HL-60 (cell line): ENCODE data around the gene CDH20.

ENCODE experiments used
- DNase-seq, 2 experiments: peaks; one replicate each; pipeline ENCODE4 v3.0.0-alpha.2; 2010 to 2020; ENCODE audit warnings: low read depth in 1 of 2, low spot score in 1 of 2
- H3K27ac ChIP-seq: fragments of 250-450 bp; sonication (Bioruptor Pico); replicated peaks from 2 replicates; pipeline ENCODE4 v1.5.1; 2020; ENCODE audit warnings: mild to moderate bottlenecking, moderate library complexity
- H3K27me3 ChIP-seq: fragments of 250-450 bp; sonication (Bioruptor Pico); 2 replicates; pipeline ENCODE4 v1.5.1; 2021; ENCODE audit warnings: mild to moderate bottlenecking, moderate library complexity; ENCODE audit not compliant: insufficient read depth, poor library complexity, severe bottlenecking
- H3K4me3 ChIP-seq: replicated peaks from 2 replicates; pipeline ENCODE4 v1.5.1; 2011; ENCODE audit warnings: mild to moderate bottlenecking, control low read depth, low read length; ENCODE audit not compliant: insufficient read depth
- CTCF ChIP-seq: IDR thresholded peaks from one replicate; pipeline ENCODE4 v1.5.1; 2011; ENCODE audit warnings: low read length, control low read depth, inconsistent platforms; ENCODE audit not compliant: insufficient read depth
- GABPA ChIP-seq: IDR thresholded peaks from 2 replicates; pipeline ENCODE4 v1.6.1; 2012; ENCODE audit warnings: low read depth
- POLR2AphosphoS5 ChIP-seq: IDR thresholded peaks from 2 replicates; pipeline ENCODE4 v1.6.1; 2012; ENCODE audit warnings: low read depth
- SPI1 ChIP-seq: IDR thresholded peaks from 2 replicates; pipeline ENCODE4 v1.6.1; 2012; ENCODE audit warnings: low read depth, mild to moderate bottlenecking, borderline replicate concordance
- TF ChIP-seq, protein P1 (sequence below): IDR thresholded peaks from 2 replicates; pipeline ENCODE4 v1.6.1; 2012; ENCODE audit warnings: low read depth; ENCODE audit not compliant: insufficient replicate concordance

The CDH20 gene

GRCh38 chr18:61489334-61489733 lies 156.1 kb downstream of the CDH20 start:
- no peaks in the 10 kb centered on the region for H3K27me3 ChIP-seq
- no peak overlapping the region for H3K27ac ChIP-seq
- no peak for DNase-seq
- H3K4me3 ChIP-seq = no peak overlapping the region
- TF ChIP-seq, protein P1, sequence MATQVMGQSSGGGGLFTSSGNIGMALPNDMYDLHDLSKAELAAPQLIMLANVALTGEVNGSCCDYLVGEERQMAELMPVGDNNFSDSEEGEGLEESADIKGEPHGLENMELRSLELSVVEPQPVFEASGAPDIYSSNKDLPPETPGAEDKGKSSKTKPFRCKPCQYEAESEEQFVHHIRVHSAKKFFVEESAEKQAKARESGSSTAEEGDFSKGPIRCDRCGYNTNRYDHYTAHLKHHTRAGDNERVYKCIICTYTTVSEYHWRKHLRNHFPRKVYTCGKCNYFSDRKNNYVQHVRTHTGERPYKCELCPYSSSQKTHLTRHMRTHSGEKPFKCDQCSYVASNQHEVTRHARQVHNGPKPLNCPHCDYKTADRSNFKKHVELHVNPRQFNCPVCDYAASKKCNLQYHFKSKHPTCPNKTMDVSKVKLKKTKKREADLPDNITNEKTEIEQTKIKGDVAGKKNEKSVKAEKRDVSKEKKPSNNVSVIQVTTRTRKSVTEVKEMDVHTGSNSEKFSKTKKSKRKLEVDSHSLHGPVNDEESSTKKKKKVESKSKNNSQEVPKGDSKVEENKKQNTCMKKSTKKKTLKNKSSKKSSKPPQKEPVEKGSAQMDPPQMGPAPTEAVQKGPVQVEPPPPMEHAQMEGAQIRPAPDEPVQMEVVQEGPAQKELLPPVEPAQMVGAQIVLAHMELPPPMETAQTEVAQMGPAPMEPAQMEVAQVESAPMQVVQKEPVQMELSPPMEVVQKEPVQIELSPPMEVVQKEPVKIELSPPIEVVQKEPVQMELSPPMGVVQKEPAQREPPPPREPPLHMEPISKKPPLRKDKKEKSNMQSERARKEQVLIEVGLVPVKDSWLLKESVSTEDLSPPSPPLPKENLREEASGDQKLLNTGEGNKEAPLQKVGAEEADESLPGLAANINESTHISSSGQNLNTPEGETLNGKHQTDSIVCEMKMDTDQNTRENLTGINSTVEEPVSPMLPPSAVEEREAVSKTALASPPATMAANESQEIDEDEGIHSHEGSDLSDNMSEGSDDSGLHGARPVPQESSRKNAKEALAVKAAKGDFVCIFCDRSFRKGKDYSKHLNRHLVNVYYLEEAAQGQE = no peak
- TF ChIP-seq SPI1 (no peak), GABPA (no peak), CTCF (no peak), POLR2AphosphoS5 (no peak)

DNA sequence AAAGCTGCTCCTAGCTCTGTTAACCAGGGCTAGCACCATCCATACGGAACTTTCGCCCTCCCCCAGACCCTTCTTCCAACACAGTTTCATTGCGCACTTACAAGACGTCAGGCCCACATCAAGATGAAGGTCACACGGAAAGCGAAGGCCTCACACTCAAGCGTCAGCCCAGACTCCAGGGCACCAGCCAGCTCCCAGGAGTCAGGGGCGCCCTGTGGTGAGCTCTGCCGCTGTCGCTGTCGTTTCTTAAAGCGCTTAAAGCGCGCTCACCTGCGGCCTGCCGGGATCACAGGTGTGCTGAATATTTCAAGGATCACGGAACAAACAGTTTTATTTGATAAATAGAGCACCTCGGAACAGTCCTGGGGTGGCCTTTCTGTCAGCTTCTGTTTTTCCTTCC lies 163.1 kb downstream of the CDH20 start:
- H3K4me3 ChIP-seq = no peak overlapping the region
- peaks cover 2% of the 10 kb centered on the region for H3K27me3 ChIP-seq
- no peak for TF ChIP-seq SPI1
- TF ChIP-seq, protein P1 = no peak
- TF ChIP-seq CTCF = no peak
- no peak for TF ChIP-seq POLR2AphosphoS5
- TF ChIP-seq GABPA = no peak
- no peak overlapping the region for H3K27ac ChIP-seq
- DNase-seq = no peak

GRCh38 chr18:61497422-61497821 lies 164.2 kb downstream of the CDH20 start:
- TF ChIP-seq GABPA = no peak
- TF ChIP-seq SPI1 = no peak
- TF ChIP-seq, protein P1 = no peak
- TF ChIP-seq CTCF = no peak
- TF ChIP-seq POLR2AphosphoS5 = no peak
- no peak overlapping the region for H3K4me3 ChIP-seq
- DNase-seq = no peak
- H3K27ac ChIP-seq = no peak overlapping the region
- H3K27me3 ChIP-seq = peaks cover 2% of the 10 kb centered on the region
